RWPE2 (cell line): ENCODE measurements around the gene ANKRD33B.
"Not testable (repeated sequence)": the region's sequence is repeated elsewhere in the genome, so short reads cannot be mapped to it uniquely, and the experiment has no call there.

ENCODE experiments used
- ATAC-seq: fragments of 200-7000 bp; cut with Tn5 transposase; 3 replicates; pipeline ENCODE4 v1.9.1; 2021; ENCODE audit warnings: low read depth
- DNase-seq: peaks from one replicate; pipeline ENCODE4 v3.0.0-alpha.2; 2020; ENCODE audit warnings: low spot score
- H3K27ac ChIP-seq: fragments of 450-650 bp; 2 replicates; pipeline ENCODE4 v1.5.1; 2017; ENCODE audit warnings: mild to moderate bottlenecking; ENCODE audit not compliant: poor library complexity, severe bottlenecking
- H3K27me3 ChIP-seq: fragments of 250-450 bp; sonication (Bioruptor Pico); 2 replicates; pipeline ENCODE4 v1.5.1; 2021; ENCODE audit warnings: mild to moderate bottlenecking, moderate library complexity; ENCODE audit not compliant: insufficient read depth, poor library complexity, severe bottlenecking
- H3K36me3 ChIP-seq: fragments of 250-450 bp; sonication (Bioruptor Pico); 2 replicates; pipeline ENCODE4 v1.5.1; 2020; ENCODE audit warnings: low read depth, mild to moderate bottlenecking, moderate library complexity
- H3K4me1 ChIP-seq: fragments of 250-450 bp; sonication (Bioruptor Pico); 2 replicates; pipeline ENCODE4 v1.5.1; 2021; ENCODE audit warnings: mild to moderate bottlenecking, moderate library complexity; ENCODE audit not compliant: insufficient read depth, poor library complexity, severe bottlenecking
- H3K4me3 ChIP-seq: fragments of 250-450 bp; sonication (Bioruptor Pico); 2 replicates; pipeline ENCODE4 v1.5.1; 2021; ENCODE audit warnings: mild to moderate bottlenecking, moderate library complexity; ENCODE audit not compliant: severe bottlenecking
- H3K9me3 ChIP-seq: fragments of 250-450 bp; sonication (Bioruptor Pico); 2 replicates; pipeline ENCODE4 v1.5.1; 2021; ENCODE audit warnings: mild to moderate bottlenecking, moderate library complexity; ENCODE audit not compliant: severe bottlenecking
- CTCF ChIP-seq: fragments of 450-650 bp; IDR thresholded peaks from one replicate; pipeline ENCODE4 v1.5.1; 2017; ENCODE audit warnings: mild to moderate bottlenecking, moderate library complexity; ENCODE audit not compliant: poor library complexity, severe bottlenecking

The ANKRD33B gene

GRCh38 chr5:10607023-10607665, 43.3 kb downstream of the ANKRD33B start:
- DNase-seq: no peak
- peak; percentile 34 for ATAC-seq

GRCh38 chr5:10607666-10608073, 43.8 kb downstream of the ANKRD33B start:
- no peak overlapping the region for H3K4me3 ChIP-seq
- peak overlapping the region; percentile 14 for H3K27ac ChIP-seq
- DNase-seq: no peak

More at GRCh38 chr5:10607023-10607665, 43.3 kb downstream of the ANKRD33B start:
- TF ChIP-seq CTCF: no peak
- peak overlapping the region; percentile 14 for H3K27ac ChIP-seq
- peaks cover 8% of the 10 kb centered on the region for H3K4me1 ChIP-seq
- no peaks in the 10 kb centered on the region for H3K9me3 ChIP-seq
- H3K4me3 ChIP-seq: no peak overlapping the region
- no peaks in the 10 kb centered on the region for H3K27me3 ChIP-seq
- no peaks in the 10 kb centered on the region for H3K36me3 ChIP-seq

GRCh38 chr5:10608081-10608480, 44.2 kb downstream of the ANKRD33B start:
- not testable (repeated sequence) for H3K27me3 ChIP-seq, DNase-seq, H3K27ac ChIP-seq, H3K36me3 ChIP-seq, ATAC-seq, H3K9me3 ChIP-seq, H3K4me3 ChIP-seq, H3K4me1 ChIP-seq

More at GRCh38 chr5:10607666-10608073, 43.8 kb downstream of the ANKRD33B start:
- ATAC-seq: no peak
- no peaks in the 10 kb centered on the region for H3K27me3 ChIP-seq
- H3K9me3 ChIP-seq: no peaks in the 10 kb centered on the region
- no peaks in the 10 kb centered on the region for H3K36me3 ChIP-seq
- peaks cover 7% of the 10 kb centered on the region for H3K4me1 ChIP-seq
- no peak for TF ChIP-seq CTCF

- DNase-seq (no peak), ATAC-seq (no peak)
- H3K9me3 ChIP-seq: no peaks in the 10 kb centered on the region
- H3K27ac ChIP-seq: no peak overlapping the region
- no peaks in the 10 kb centered on the region for H3K36me3 ChIP-seq
- peaks cover 7% of the 10 kb centered on the region for H3K4me1 ChIP-seq
- no peak overlapping the region for H3K4me3 ChIP-seq
- no peak for TF ChIP-seq CTCF
- no peaks in the 10 kb centered on the region for H3K27me3 ChIP-seq
These were observed 46.2 kb downstream of the ANKRD33B start for GRCh38 chr5:10610058-10610457.

GRCh38 chr5:10611290-10611689, 47.4 kb downstream of the ANKRD33B start:
- DNase-seq (no peak), ATAC-seq (no peak)
- H3K4me3 ChIP-seq: no peak overlapping the region
- no peaks in the 10 kb centered on the region for H3K27me3 ChIP-seq
- H3K36me3 ChIP-seq: no peaks in the 10 kb centered on the region
- H3K9me3 ChIP-seq: no peaks in the 10 kb centered on the region
- no peak overlapping the region for H3K27ac ChIP-seq
- TF ChIP-seq CTCF: no peak
- H3K4me1 ChIP-seq: peaks cover 7% of the 10 kb centered on the region
